ENCODE data around the gene CPNE2.

The CPNE2 gene

DNA sequence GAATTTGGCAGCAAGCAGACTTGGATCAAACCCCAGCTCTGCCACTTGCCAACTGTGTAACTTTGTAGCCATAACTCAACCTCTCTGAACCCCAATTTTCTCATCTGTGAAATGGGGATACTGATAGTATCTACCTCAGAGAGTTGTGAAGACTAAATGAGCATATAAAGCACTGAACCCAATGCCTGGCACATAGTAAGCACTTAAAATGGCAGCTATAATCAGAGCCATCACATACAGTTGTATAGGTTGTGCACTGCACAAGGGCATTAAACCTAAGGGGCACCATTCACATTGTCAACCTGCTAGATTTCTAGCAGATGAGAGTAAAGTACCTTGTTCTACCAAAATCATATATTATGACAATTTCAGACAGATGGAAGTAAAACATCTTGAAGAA lies 10.6 kb upstream of the CPNE2 start:
- DNase-seq (ENCODE audit: low read depth) = no peak
- H3K4me3 ChIP-seq (replicated peaks; ENCODE audit: low read depth, low read length) = no peak overlapping the region
- no peak for TF ChIP-seq CTCF (IDR thresholded peaks at IDR 0.05; ENCODE audit: low read length, missing control alignments)

GRCh38 chr16:57082664-57083063 lies 9.7 kb upstream of the CPNE2 start:
- no peak overlapping the region for H3K4me3 ChIP-seq (replicated peaks; ENCODE audit: low read depth, low read length)
- DNase-seq (ENCODE audit: low read depth) = no peak
- no peak for TF ChIP-seq CTCF (IDR thresholded peaks at IDR 0.05; ENCODE audit: low read length, missing control alignments)

DNA sequence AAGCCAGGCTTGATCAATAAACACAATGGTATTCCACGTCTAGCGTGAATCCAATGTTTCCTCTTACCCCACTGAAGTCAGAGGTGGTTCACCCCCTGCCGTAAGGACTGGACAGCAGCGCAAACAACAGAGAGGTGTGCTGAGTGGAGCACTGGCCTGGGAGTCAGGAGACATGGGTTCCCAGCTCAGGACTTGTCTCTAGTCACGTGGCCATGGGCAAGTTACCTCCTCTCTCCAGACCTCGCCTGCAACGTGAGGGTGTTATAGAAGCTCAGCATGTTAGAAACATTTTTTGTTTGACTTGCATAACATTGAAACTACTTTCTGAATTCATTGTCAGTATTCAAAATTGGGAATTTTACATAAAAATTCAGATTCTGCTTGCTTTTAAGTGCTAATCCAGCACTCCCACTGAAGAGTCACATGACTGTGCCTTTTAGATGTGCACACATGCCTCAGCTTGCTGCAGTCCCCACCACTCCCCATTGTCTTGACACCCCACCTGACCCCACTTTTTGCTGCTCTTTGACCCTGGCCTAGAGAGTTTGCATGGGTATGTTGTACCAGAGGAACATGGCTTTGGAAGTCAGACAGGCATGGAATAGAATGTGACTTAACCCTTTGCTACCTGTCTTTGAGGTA lies 8.8 kb upstream of the CPNE2 start:
- TF ChIP-seq CTCF (IDR thresholded peaks at IDR 0.05; ENCODE audit: low read length, missing control alignments) = no peak
- no peak for DNase-seq (ENCODE audit: low read depth)
- no peak overlapping the region for H3K4me3 ChIP-seq (replicated peaks; ENCODE audit: low read depth, low read length)

DNA sequence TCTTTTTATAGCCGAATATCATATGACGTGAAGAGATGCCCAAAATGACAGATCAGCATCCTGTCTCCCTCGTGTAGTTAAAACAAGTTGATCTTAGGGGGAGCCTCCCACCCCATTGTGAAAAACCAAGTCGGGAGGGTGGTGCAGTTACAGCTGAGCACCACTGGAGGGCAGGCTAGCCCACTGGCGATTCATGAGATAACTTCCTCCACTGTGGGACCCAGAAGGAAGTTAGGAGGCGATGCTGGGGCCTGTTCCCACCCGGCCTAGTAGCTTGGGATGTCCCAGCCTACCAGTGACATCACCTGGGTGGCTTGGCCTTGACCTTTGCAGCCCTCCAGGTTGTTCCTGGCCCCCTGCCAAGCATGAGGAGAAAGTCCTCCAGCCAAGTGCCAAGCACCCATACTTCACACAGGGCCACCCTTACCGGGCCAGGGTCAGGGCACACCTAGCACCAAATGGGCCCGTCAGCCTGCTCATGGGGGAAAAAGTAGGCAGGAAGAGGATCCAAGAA lies 8.1 kb upstream of the CPNE2 start:
- peak; percentile 79 for DNase-seq (ENCODE audit: low read depth)
- peak; percentile 100 for TF ChIP-seq CTCF (IDR thresholded peaks at IDR 0.05; ENCODE audit: low read length, missing control alignments)
- H3K4me3 ChIP-seq (replicated peaks; ENCODE audit: low read depth, low read length) = no peak overlapping the region

- DNase-seq (ENCODE audit: low read depth) = no peak
- TF ChIP-seq CTCF (IDR thresholded peaks at IDR 0.05; ENCODE audit: low read length, missing control alignments) = no peak
- H3K4me3 ChIP-seq (replicated peaks; ENCODE audit: low read depth, low read length) = no peak overlapping the region
Measured at GRCh38 chr16:57084996-57085395, 7.4 kb upstream of the CPNE2 start.

DNA sequence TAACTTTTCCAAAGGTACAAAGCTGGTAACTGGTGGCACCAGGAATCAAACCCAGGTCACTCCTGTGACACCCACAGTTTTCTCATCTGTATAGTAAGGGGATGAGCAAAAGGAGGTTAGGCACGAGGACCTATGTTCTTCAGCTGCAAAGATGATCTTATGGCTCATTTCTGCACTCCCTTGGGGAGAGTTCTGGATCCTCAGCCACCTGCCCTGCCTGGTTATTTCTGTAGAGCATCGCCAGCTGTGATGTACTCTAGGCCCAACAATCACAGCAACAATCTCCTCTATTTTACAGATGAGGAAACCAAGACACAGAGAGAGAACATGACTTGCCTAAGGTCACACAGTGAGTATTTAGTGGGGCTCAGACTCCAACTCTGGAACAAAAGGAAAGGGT lies 5.4 kb upstream of the CPNE2 start:
- no peak for DNase-seq (ENCODE audit: low read depth)
- no peak for TF ChIP-seq CTCF (IDR thresholded peaks at IDR 0.05; ENCODE audit: low read length, missing control alignments)
- H3K4me3 ChIP-seq (replicated peaks; ENCODE audit: low read depth, low read length) = no peak overlapping the region

DNA sequence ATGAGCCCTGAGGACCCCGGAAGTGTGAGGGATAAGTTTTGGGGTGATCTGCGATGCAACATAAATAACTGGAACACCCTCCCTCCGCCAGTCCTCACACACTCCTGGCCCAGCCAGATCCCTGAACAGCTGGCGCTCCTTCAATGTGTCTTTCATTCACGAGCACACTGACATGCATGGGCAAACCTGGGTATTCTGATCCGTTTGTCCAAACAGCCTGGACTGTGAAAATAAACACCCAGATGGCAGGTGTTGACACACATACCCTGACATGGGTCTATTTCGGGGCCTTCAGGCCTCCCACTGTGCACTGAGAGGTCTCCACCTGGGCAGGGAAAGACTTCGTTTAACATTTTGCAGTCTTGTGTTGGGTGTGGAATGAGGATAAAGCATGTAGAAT lies 3.0 kb upstream of the CPNE2 start:
- no peak for DNase-seq (ENCODE audit: low read depth)
- no peak overlapping the region for H3K4me3 ChIP-seq (replicated peaks; ENCODE audit: low read depth, low read length)
- no peak for TF ChIP-seq CTCF (IDR thresholded peaks at IDR 0.05; ENCODE audit: low read length, missing control alignments)

All from fibroblast of pulmonary artery (primary cell).